NCI-H446 treated with DMSO at 0.1 percent for 48 hours (cell line): ENCODE results near the gene QPRT.
"Not testable (repeated sequence)": the region's sequence is repeated elsewhere in the genome, so short reads cannot be mapped to it uniquely, and the experiment has no call there.

Experiments
- DNase-seq: peaks from one replicate; lab custom pipeline; 2025; lab: John Stamatoyannopoulos, UW

The QPRT gene

DNA sequence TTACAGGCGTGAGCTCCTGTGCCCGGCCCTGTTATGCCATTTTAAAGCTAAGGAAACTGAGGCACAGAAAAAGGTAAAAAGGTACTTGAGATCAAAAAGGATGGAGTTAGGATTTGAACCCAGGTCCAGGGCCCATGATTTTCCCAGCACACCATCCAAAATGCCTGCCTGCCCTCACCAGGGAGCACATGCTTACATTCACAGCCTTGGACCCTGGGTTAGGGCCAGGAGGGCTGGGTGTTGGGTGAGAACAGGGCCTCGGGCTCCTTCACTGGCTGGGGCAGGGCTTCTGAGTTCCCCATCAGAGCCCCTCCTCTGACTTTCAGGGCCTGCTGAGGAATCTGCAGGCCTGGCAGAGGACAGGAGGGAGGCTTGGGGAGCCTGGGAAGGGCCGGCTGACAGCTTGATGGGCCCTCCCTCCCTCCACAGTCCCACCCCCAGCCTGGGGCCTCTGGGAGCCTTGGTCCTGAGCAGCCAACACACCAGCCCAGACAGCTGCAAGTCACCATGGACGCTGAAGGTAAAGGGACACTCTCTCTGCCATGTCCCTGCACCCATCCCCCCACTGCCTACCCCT is at the start of gene QPRT:
Gene QPRT, plus strand, starts transcription at position 490 of the 577 bp plus-strand sequence. Its CDS starts 18 bp downstream, at position 508.
- no peak for DNase-seq

DNA sequence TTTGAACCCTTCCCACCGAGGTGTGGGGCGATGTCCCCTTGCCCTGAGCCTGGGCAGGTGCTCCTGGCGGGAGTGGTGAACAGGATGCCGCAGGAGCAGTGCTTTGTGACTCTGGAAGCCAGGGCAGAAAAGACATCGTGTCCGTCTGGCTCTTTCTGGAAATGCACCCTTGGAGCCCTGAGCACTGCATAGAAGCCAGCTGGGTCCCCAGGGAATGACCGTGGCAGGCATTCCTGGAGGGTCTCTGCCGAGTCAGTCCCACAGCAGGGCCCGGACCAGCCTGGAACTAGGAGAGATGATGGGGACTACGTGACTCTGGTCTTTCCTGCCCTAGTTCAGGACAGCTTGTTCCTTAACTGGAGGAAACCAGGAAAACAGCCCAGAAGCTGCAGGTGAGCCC is 49.7 kb upstream of the QPRT start:
- DNase-seq: not testable (repeated sequence)

DNA sequence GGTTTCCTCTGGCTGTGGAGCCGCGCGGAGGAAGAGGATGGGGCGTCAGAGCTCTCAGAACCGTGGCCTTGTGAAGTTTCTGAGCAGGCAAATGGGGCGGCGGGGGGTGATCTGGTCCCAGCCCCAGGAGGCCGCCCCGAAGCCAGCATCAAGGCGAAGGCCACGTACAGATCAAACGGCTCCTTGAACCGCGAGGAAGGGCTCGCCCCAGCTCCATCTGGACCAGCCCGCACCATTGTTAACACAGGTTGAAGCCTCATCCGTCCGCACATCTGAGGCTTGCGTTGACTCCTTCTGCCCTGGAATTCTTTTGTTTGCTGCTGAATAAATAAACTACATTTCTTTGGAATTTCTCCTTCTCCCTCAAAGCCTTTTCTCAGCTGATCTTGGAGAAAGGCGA is 47.3 kb upstream of the QPRT start:
- not testable (repeated sequence) for DNase-seq

DNA sequence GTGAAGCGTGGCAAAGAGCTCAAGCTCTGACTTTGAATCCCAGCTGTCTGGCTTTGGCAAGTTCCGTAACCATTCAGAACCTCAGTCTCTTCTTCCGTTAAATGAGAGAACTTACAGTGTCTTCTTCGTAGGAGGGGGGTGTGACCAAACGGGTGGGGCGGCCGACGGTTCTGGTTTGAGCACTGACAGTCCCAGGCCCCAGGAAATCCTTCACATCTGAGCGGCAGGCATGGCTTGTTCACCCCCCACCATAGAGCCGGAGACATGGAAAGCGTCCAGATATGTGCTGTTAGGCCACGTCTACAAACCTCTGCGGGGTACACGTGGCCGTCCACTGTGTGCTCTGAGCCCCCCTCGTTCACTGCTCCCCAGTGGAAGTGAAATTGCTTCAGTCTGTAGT is 43.1 kb upstream of the QPRT start:
- not testable (repeated sequence) for DNase-seq

DNA sequence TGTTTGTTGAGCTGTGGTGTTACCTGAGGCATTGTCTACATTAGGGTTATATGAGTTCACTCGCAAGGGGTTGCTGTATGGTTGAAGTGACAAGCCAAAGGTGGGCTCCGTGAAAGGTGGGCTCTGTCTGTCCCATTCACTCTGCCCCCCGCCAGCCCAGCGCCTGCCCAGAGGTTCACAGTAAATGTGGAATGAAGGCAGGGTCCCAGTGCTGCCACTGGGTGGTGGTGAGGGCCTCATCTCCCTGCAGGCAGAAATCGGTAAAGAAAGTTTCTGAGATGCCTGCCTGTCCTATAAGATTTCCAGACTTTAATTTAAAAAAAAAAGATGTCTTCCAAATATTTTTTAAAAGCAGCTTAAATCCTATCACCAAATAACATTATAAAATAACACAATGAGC is 42.6 kb upstream of the QPRT start:
- not testable (repeated sequence) for DNase-seq

DNA sequence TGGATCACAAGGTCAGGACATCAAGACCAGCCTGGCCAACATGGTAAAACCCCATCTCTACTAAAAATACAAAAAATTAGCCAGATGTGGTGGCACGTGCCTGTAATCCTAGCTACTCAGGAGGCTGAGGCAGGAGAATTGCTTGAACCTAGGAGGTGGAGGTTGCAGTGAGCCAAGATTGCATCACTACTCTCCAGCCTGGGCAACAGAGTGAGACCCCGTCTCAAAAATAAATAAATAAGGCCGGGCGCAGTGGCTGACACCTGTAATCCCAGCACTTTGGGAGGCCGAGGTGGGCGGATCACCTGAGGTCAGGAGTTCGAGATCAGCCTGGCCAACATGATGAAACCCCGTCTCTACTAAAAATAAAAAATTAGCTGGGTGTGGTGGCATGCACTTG is 40.2 kb upstream of the QPRT start:
- not testable (repeated sequence) for DNase-seq

DNA sequence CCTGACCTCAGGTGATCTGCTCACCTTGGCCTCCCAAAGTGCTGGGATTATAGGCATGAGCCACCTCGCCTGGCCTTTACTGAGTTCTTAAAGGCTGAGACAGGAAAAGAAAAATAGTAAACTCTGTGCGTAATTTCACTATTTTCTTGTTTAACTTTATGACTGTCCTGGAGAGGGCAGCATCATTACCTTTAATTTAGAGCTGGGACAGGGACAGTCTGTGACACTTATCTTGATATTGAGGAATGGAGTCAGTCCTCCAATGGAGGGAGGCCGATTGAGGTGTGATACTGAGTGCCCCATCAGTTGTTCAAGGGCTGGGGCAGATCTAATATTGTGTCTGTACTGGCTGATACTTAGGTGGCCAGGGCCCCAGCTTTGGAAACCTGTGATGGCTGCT is 37.4 kb upstream of the QPRT start:
- DNase-seq: no peak

DNA sequence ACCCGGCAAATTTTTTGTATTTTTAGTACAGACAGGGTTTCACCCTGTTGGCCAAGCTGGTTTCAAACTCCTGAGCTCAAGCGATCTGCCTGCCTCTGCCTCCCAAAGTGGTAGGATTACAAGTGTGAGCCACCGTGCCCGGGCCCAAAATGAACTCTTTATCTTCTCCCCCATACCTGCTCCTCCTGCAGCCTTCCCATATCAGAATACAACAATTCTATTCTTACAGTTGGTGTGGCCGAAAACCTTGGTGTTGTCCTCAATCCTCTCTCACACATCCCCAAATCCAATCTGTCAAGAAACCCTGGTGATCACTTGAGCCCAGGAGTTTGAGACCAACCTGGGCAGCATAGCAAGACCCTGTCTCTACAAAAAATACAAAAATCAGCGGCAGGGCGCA is 35.4 kb upstream of the QPRT start:
- no peak for DNase-seq

DNA sequence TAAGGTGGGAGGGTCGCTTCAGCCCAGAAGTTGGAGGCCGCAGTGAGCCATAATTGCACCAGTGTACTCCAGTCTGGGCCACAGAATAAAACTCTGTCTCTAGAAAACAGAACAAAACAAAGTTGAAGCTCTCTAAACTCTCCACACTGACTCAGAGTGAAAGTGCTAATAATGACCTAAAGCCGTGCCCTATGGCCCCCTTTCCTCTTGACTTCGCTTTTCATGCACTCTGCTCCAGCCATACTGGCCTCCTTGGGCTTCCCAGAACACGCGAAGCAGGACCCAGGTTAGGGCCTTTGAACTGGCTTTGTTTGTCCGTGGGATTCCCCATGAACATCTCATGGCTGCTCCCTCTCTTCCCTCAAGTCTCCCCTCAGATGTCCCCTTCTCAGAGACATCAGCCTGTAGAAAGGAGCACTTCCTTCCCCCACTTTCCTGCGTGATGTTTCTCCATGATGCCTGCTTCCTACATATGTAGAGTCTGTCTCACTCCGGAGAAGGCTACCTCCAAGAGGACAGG is 34.6 kb upstream of the QPRT start:
- DNase-seq: no peak

DNA sequence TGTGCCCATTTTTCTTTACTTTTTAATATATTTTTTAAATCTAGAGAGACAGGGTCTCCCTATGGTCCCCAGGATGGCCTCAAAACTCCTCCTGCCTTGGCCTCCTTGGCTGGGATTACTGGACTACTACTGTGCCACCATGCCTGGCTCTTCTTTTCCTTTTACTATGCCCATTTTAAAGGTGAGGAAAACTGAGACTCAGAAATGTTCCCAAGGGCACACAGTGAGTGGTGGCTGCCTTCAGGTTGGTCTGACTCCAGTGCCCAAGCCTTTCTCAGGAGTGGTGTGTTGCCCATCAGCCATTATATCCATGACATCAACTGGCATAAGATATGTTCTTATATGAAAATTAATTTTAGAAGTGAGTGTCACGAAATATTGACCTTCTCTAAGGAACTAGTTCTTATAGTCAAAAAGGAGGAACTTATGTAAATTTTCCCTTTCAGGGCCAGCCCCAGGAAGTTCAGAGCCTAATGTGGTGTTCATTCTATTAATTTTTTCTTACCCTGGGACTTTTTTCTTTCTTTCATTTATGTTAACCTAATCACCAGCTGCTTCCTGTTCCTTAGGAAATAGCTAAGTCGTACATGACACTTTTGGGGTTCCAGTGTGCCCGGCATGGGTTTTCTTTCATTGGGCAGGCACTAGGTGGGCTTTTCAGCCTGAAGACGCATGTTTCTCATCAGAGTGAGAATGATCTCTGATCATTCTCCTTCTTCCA is 33.8 kb upstream of the QPRT start:
- no peak for DNase-seq

DNA sequence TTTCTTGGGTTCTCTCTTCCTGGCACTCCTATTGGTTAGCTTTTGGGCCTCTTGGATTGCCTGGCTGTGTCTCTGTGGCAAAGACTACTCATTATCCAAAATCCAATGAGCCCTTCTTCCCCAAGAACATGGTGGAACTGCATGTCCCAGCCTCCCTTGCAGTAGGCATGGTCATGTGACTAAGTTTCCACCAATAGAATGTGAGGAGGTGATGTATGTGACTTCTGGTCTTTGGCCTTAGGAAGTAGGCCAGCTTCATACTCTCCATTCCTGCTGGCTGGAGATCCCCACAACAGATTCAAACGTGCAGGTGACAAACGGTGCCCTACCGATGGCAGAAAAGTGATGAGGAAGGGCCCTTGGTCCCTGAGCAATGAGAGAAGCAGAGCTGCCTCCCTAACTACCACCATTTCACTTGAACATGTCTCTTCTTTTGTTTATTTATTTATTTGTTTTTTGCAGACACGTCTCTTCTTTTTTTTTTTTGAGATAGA is 33.2 kb upstream of the QPRT start:
- no peak for DNase-seq

DNA sequence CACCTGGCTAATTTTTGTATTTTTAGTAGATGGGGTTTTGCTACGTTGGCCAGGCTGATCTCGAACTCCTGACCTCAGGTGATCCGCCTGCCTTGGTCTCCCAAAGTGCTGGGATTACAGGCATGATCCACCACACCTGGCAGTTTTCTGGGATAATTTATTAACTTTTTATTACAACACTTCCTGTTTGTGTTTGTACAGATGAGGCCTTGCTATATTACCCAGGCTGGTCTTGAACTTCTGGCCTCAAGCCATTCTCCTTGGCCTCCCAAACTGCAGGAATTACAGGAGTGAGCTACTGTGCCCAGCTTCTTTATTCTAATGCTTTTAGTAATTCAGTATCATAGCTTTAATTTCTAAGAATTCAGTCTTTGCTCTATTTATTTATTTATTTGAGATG is 32.0 kb upstream of the QPRT start:
- no peak for DNase-seq

DNA sequence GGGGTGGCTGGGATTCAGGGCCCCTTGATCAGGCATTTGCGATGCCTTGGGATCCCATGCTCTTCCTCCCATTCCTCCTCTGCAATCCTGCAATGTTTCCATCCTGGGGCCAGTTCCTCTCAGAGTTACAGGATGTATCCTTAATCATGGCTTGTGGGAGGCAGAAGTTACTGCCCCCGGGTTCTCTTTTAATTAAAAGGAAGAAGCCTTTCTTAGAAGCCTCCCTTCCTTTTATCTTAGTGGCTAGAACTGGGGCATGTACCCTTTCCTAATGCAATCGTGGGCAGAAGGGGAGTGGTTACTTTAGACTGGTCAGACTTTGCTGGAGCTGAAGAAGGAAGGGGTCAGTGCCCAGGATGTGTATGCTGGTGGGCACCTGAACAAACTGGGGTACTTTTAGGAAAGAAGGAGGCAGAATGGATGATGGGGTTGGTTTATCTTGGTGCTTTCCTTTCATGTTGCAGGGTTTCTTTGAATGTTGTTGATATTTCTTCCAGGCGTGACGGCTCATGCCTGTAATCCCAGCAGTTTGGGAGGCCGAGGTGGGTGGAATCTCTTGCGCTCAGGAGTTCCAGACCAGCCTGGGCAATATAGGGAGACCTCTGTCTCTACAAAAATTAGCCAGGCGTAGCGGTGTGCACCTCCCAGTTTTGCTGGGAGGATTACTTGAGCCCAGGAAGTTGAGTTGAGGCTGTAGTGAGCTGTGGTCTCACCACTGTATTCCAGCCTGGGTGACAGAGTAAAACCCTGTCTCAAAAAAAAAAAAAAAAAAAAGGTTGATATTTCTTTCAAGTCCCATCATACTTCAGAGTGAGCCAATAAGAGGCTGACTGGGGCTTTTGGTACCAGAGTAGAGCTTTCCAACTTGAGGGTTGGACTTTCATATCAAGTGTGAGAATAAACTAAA is 29.1 kb upstream of the QPRT start:
- DNase-seq: no peak

DNA sequence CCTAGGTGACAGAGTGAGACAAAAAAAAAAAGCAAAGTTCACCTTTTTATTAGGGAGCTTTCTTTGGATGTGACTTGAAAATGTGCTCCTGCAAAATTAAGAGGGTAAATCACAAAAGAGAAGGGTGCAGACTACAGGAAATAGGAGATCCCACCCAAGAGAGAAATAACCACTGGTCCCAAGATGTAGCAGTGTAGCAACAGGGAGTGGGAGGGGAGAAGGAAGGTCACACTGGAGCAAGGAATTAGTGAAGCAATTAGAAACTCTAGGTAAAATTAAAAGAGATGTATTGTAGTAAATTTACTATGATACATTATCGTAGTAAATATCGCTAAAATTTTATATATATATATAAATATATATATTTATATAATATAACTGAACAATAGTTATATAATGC is 28.2 kb upstream of the QPRT start:
- DNase-seq: no peak

DNA sequence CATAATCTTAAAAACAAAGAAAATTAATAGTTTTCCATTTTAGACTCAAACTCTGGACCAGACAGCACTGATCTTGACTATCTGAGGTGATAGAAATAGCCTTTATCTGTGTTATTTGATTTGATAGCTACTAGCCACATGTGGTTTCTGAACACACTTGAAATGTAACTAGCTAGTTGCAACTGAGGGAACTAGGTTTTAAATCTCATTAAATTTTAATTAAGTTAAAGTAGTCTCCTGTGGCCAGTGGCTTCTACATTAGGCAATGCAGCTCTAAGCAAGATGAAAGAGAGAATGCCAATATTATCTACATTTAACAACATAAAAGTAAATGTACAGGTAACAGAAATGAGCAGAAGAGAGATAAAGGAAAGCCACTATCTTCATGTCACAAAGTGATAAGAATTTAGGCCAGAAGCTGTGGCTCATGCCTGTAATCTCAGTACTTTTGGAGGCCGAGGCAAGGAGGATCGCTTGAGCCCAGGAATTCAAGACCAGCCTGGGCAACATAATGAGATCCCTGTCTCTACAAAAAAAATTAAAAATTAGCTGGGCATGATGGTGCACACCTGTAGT is 27.1 kb upstream of the QPRT start:
- DNase-seq: no peak

DNA sequence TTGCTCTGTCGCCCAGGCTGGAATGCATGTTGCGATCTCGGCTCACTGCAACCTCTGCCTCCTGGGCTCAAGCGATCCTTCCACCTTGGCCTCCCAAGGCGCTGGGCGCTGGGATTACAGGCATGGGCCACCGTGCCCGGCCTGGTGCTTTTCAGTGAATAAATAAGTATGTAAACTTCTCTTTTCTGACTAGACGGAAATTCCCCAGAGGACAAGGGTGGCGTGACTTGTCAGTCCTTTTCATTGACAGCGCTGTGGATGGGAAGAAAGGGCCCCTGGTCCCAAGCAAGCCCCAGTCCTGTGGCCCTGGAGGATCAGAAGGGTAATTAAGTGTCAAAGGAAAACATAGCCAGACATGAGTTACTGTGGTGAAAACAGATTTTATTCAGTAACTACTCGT is 25.5 kb upstream of the QPRT start:
- no peak for DNase-seq

DNA sequence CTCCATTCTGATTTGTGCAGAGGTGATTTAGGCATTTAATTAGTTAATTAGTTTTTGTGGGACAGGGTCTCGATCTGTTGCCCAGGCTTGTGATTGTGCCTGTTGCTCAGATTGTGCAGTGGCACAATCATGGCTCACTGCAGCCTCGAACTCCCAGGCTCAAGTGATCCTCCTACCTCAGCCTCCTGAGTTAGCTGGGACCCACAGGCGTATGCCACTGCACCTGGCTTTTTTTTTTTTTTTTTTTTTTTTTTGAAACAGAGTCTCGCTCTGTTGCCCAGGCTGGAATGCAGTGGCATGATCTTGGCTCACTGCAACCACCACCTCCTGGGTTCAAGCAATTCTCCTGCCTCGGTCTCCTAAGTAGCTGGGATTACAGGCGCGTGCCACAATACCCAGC is 25.1 kb upstream of the QPRT start:
- not testable (repeated sequence) for DNase-seq

DNA sequence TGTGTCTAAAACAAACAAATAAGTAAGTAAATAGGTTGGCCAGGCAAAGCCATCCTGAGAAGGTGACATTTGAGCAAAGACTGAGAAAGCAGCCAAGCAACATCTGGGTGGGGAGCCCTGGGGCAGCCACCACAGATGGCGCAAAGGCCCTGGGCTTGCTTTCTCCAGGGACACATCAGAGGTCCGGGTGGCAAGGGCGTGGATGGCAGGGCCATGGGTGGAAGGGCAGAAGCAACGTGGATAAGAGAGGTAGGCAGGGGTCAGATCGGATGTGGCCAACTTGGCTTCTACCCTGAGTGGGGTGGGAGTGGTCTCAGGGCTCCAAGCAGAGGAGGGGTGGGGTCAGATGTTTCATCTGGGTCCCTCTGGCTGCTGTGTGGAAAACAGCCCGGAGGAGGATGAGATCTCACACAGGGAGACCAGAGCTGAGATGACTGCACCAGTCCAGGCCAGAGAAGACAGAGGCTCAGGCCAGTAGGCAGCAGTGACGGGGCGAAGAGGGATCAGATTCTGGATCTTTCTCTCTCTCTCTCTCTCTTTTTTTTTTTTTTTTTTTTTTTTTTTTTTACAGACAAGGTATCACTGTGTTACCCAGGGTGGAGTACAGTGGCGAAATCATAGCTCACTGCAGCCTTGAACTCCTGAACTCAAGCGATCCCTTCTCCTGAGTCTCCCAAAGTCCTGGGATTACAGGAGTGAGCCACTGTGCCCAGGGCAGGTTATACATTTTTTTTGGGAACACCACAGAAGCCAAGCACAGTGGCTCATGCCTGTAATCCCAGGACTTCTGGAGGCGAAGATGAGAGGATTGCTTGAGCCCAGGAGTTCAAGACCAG is 22.1 kb upstream of the QPRT start:
- DNase-seq: no peak

DNA sequence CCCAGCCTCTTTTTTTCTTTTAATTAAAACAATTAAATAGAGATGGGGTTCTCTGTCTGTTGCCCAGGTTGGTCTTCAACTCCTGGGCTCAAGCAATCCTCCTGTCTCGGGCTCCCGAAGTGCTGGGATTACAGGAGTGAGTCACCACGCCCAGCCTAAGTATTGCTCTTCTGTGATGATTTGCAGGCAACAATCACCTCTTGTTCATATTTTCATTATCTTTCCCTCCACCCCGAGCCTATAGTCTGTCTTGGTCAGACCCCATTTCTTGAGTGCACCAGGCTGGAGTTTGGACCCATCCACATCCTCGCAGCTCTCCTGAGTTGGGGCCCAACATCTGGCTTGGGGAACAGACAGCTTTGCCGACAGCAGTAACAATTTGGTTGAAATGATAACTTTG is 20.3 kb upstream of the QPRT start:
- DNase-seq: no peak

DNA sequence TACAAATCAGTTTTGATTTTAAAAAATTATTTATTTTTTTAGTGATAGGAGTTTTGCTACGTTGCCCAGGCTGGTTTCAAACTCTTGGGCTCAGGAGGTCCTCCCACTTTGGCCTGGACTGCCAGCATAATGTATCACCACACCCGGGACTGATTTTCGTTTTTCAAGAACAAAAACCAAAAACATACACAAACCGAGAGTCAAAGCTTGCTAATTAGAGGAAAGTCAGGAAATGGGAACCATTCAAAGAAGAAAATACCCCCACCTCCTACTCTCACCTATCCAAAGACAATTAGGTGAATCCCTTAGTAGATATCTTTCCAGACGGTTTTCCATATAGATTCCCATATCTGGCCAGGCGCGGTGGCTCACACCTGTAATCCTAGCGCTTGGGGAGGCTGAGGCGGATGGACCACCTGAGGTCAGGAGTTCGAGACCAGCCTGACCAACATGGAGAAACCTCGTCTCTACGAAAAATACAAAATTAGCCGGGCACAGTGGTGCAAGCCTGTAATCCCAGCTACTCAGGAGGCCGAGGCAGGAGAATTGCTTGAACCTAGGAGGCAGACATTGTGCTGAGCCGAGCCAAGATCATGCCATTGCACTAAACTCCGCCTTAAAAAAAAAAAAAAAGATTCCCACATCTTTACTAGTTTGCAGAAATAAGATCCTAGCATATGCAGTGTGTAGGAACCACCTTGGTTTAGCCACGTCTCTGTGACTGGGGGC is 16.8 kb upstream of the QPRT start:
- no peak for DNase-seq

DNA sequence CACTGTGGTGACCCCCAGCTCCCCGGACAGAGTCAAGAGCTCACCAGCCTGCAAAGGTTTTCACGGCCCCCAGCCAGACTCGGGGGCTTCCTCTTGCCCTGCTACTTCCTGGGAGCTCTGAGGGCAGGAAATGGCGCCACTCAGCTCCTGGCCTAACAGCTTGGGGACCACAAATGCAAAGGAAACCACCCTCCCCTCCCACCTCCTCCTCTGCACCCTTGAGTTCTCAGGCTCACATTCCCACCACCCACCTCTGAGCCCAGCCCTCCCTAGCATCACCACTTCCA is 16.3 kb upstream of the QPRT start:
- no peak for DNase-seq
